Measurements from ENCODE around the gene H3-3A.

DNA sequence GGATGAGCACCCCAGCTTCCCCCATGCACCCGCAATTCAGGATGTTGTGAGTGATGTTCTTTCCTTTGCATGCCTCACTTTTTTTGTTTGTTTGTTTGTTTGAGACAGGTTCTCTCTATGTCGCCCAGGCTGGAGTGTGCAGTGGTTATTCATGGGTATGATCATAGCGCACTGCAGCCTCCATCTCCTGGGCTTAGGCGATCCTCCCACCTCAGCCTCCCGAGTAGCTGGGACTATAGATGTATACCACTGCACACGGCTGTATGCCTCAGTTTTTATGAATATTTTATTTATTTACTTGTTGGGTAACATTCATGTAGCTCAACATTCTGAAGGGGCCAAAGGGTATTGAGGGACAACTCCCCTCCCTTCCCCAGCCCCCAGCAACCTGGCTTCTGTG is 54.8 kb downstream of the H3-3A start:
- TF ChIP-seq, protein P1, sequence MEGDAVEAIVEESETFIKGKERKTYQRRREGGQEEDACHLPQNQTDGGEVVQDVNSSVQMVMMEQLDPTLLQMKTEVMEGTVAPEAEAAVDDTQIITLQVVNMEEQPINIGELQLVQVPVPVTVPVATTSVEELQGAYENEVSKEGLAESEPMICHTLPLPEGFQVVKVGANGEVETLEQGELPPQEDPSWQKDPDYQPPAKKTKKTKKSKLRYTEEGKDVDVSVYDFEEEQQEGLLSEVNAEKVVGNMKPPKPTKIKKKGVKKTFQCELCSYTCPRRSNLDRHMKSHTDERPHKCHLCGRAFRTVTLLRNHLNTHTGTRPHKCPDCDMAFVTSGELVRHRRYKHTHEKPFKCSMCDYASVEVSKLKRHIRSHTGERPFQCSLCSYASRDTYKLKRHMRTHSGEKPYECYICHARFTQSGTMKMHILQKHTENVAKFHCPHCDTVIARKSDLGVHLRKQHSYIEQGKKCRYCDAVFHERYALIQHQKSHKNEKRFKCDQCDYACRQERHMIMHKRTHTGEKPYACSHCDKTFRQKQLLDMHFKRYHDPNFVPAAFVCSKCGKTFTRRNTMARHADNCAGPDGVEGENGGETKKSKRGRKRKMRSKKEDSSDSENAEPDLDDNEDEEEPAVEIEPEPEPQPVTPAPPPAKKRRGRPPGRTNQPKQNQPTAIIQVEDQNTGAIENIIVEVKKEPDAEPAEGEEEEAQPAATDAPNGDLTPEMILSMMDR (IDR thresholded peaks at IDR 0.05), result no peak
- no peak for TF ChIP-seq POLR2A (IDR thresholded peaks at IDR 0.05)
